Measurements from ENCODE around the gene MAP4K5.

- no peak for TF ChIP-seq POLR2A (IDR thresholded peaks at IDR 0.05)
- TF ChIP-seq CTCF (IDR thresholded peaks at IDR 0.05): no peak
Observed at GRCh38 chr14:50528000-50528399, 4.4 kb downstream of the MAP4K5 start.
